Stimulated activated CD8-positive, alpha-beta memory T cell treated with anti-CD3 and anti-CD28 coated beads, Interleukin-12 subunit alpha, Interleukin-12 subunit beta, amount 100 ng/mL, for 1 hour (primary cell): ENCODE data around the gene EMX1.
"Not testable (repeated sequence)": the region's sequence is repeated elsewhere in the genome, so short reads cannot be mapped to it uniquely, and the experiment has no call there.

ENCODE experiments used
- DNase-seq: peaks from one replicate; pipeline ENCODE4 v3.0.0-alpha.2; 2020; ENCODE audit warnings: low read depth

The EMX1 gene

GRCh38 chr2:72900191-72900825 lies 17.0 kb upstream of the EMX1 start:
- no peak for DNase-seq

- DNase-seq = no peak
These were observed 15.9 kb upstream of the EMX1 start for GRCh38 chr2:72901426-72901825.

GRCh38 chr2:72907369-72907768 lies 9.9 kb upstream of the EMX1 start:
- not testable (repeated sequence) for DNase-seq

DNA sequence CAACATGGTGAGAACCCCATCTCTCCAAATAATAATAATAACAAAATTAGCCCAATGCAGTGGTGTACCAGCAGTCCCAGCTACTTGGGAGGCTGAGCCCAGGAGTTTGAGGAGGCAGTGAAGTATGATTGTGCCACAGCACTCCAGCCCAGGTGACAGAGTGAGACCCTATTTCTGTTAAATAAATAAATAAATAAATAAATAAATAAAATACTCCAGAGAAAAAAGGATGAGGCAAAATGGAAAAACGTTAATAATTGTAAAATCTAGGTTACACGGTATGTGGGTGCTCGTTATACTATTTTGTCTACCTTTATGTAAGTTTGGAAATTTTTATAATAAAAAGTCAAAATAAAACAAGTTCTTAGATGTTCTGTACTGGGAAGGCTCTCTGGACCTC lies 8.6 kb upstream of the EMX1 start:
- no peak for DNase-seq

DNA sequence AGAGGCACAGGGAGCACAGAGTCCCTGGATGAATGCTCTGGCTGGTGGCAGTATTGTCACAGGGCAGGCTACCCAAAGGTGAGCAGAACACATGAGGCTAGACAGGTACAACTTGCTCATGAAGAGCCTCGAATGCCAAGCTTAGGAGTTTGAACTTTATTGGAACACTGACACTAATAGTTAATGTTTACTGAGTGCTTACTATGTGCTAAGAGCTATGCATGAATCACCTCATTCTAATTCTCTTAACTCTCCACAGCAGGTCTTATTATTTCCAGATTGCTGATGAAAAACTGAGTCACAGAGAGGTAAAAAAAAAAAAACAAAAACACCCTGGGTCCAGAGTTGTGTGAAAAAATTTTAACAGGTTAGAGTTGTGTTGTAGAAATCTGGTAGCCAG lies 6.1 kb upstream of the EMX1 start:
- no peak for DNase-seq

DNA sequence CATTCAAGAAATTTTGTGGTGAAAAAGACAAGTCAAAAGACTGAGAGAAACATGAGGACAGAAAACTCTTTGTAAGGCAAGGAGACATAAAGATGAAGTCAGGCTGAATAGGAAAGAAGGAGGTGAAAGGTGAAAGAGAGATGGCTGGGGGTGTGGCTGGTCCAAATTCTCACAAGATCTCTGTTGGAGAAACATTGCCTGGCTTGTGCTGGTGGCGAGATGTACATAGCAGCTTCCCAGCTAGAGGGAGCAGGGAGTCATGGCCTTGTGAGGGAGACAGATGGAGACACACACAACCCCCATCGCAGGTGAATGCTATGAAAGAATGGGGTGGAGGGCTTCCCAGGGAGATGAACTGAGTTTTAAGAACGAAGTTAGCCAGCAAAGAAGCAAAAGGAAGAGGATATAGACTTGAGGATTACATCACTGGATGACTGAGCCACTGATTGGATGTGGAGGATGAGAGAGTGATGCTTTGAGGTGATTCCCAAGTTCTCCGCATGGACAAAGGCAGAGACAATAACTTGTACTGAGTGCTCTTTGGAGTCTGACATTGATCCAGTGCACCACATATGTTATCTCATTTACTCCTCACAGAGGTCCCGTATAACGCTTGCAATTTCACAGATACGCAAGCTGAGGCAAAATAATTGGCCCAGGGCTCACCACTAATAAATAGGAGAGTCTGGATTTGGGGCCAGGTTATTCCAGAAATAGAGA lies 3.7 kb upstream of the EMX1 start:
- DNase-seq = no peak

GRCh38 chr2:72914206-72914559 lies 3.1 kb upstream of the EMX1 start:
- no peak for DNase-seq

DNA sequence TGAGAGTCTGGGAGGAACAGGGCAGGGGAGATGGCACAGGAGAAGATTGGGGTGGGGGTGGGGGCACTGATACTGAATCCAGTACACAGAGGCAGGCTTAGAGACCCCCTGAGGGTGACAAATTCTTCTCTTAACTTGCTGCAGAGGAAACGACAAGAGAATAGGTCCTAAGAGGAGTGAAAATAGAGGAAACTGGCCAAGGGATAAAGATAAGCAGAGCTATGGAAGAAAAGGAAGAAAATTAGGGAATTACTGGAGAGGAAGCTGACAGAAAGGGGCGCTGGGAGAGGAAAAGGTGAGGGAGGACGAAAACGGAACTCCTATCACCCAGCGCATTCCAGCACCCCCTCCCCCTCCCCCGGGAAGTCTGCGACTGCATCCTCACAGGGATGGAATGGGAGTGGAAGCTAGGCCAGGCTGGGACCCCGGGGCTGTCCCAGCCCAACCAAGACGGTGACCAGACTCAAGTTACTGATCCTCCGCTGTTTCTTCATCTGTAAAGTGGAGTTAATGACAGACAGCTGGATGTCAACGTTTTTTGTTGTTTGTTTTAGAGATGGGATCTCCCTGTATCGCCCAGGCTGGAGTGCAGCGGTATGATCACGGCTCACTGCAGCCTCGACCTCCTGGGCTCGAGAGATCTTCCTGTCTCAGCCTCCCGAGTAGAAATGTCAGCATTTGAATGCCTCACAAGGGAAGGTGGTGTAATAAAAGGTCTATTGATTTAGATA lies 2.6 kb upstream of the EMX1 start:
- DNase-seq = no peak

DNA sequence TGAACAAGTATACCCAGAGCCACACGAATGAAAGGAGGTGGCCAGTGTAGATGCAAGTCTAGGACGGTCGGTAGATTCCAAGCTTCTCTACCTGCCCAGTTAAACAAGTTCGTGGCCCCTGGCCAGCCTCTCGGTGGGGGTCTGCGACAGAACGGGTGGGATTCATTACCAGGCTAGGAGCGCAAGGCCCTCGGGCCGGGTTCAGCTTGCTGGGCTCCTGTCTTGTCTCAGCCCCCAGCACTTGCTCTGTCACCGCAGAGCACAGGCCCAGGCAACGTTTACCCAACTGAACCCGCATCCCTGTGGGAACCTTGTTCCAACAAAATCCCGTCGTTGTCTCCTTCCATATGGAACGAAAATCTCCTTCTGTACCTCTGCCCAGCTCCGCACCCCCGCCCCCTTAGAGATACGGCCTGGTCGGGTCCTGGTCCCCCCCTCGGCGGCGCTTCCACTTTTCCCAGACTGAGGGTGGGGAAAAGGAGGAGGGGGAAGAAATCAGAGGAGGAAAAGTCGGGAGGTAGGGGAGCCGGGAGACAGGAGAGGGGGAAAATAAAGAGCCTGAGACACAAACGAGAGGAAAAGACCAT lies 1.9 kb upstream of the EMX1 start:
- no peak for DNase-seq

- DNase-seq = no peak
These were observed 1.2 kb upstream of the EMX1 start for GRCh38 chr2:72915907-72916742.

DNA sequence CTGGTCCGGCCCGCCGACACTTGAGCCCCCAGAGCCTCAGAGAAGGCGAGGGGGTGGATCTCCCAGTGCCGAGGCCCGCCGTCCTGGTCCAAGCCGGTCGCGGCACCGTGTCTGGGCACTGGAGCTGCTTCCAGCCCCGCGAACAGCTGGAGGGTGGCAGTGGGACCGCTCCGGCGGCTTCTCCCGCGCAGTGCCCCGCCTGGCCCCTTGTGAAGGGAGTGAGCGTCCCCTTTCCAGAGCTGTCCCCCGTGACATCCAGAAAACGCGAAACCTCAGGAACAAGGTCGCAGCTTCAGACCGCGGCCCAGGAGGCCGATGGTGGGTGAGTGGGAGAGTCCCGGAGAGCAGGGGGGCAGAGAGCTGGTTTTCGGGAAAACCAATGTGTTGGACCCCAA lies 579 bp upstream of the EMX1 start:
- DNase-seq = no peak

DNA sequence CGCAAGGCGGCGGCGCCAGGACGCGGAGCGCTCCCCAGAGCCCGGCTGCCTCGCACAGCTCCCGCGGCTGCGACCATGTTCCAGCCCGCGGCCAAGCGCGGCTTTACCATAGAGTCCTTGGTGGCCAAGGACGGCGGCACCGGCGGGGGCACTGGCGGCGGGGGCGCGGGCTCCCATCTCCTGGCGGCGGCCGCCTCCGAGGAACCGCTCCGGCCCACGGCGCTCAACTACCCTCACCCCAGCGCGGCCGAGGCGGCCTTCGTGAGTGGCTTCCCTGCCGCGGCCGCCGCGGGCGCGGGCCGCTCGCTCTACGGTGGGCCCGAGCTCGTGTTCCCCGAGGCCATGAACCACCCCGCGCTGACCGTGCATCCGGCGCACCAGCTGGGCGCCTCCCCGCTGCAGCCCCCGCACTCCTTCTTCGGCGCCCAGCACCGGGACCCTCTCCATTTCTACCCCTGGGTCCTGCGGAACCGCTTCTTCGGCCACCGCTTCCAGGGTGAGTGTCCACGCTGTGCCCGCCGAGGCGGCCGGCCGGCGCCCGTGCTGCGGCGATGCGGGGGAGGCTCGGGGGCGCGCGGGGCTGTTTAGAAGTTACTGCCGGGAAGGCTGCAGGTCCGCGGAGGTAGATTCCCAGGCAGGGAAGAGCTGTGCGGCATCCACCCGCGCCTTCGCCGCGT lies 696 bp downstream of the EMX1 start:
- no peak for DNase-seq

DNA sequence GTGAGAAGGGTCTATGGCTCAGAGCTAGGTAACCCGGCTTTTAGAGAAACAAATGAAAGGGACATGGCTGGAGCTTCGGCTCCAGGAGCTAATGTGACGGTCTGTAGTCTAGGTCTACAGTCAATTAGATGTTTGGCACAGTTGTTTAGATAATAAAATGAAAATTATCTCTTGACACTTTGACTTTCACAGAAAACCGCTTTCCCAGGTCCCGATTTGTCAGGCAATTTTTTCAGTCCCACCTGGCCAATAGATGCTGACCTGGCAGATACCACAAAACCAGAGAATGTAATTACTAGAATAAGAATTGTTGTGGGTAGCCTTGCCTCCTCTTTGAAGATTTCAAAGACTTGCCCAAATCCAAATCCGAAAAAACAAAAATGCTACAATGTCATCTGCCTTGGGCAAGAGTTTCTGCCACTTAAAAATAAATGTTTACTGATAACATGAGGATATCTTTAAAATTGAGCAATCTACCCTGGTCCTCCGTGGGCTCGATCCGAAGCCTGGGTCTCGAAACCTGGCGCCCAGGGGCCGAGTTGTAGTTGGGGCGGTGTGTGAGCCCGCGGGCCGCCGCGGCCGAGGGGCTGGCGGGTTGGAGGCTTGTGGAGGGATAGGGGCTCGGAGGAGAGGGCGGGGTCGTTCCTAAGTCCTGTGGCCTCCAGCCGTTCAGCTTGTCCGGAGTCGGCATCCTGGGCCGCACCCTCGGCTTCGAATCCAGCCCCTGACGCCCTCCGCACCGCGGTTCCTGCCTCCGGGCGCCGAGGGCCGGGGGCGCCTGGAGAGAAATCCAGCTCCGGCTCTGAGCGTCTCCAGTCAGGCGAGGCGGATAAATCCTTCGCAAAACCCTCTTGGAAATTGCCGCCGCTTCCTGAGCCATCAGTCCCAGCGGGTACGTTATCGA lies 2.3 kb downstream of the EMX1 start:
- DNase-seq = no peak

- DNase-seq = no peak
These were observed 3.2 kb downstream of the EMX1 start for GRCh38 chr2:72920318-72921087.

GRCh38 chr2:72921088-72921851 lies 4.0 kb downstream of the EMX1 start:
- no peak for DNase-seq

- no peak for DNase-seq
These were observed 4.5 kb downstream of the EMX1 start for GRCh38 chr2:72921853-72922252.

DNA sequence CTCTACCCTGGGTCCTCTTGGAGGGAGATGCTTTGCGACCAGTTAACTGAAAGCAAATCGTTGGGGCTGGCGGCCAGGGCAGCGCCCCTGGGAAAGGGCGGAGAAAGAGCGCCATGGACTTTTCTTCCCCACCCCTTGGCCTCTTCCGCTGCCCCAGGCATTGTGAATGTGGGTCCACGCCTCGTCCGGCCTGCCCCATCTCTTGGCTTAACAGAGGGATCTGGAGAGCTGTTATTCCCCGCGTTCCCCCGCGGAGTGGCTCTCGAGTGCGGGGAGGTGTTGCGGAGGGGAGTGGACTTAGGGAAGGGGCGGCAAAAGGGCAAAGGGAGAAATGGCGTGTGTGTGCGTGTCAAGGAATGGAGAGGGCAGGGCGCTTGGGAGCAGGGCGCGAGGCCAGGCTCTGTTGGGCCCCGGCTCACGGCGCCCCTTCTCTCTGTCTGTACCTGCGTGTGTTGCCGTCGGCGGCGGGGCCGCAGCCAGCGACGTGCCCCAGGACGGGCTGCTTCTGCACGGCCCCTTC lies 6.6 kb downstream of the EMX1 start:
- no peak for DNase-seq

- DNase-seq = no peak
These were observed 7.3 kb downstream of the EMX1 start for GRCh38 chr2:72924353-72925240.
